NCI-H1417 treated with DMSO at 0.1 percent for 48 hours (cell line): Measurements from ENCODE around the gene GGA3.
"Not testable (repeated sequence)": the region's sequence is repeated elsewhere in the genome, so short reads cannot be mapped to it uniquely, and the experiment has no call there.

Source experiments
- DNase-seq: peaks from one replicate; lab custom pipeline; 2025; lab: John Stamatoyannopoulos, UW

The GGA3 gene

GRCh38 chr17:75271955-75272847, 10.8 kb upstream of the GGA3 start:
- DNase-seq, result no peak

- peak; percentile 12 for DNase-seq
Observed at GRCh38 chr17:75271233-75271954, 10.0 kb upstream of the GGA3 start.

DNA sequence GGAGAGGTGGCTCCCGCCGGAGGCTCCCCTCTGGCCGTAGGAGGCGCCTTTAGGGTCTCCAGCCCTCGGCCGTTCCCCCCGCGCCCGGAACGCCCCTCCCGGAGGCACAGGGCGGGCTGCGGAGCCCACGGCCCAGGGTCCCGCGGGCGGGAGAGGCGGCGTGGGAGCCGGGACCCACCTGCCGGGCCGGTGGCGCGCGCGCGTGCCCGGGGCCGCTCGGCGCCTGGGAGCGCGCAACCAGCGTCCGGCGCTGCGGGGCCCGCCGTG, 9.5 kb upstream of the GGA3 start, which contains the start of gene MIF4GD:
Gene MIF4GD, minus strand, starts transcription at position 266 of the 267 bp plus-strand sequence. CDS start 1,036 bp downstream, outside the sequence.
- no peak for DNase-seq

GRCh38 chr17:75270218-75270965, 9.0 kb upstream of the GGA3 start:
- DNase-seq, result no peak

DNA sequence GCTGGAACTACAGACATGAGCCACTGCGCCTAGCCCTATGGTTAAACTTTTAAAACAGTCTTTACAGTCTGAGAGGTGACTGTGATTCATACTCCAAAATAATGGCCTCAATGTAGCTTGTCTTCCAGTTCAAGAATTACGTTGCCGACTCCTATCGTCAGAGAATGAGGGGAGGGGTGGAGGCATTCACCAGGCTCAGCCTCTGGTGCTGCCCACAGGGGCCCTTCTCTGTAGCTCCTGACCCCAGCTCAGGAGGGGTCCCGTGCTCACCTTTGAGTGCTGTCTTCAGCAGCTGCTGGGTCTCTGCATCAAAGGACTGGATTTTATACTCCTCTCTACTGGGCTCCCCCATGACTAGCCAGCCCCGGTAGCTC, 8.4 kb upstream of the GGA3 start:
- no peak for DNase-seq

- DNase-seq, result no peak
Observed at GRCh38 chr17:75267411-75268232, 6.2 kb upstream of the GGA3 start.

DNA sequence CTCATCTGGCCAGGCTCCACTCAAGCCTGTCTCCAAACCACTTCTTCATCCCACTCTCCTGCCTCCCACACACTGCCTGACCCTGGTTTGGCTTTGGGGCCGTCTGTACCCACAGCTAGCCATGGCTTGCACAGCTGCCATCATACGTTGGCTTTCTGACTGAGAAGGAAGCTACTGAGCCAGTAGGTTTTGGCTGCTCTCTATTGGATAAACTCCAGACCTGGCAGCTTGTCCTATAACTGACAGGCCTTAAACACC, 5.7 kb upstream of the GGA3 start:
- DNase-seq, result no peak

DNA sequence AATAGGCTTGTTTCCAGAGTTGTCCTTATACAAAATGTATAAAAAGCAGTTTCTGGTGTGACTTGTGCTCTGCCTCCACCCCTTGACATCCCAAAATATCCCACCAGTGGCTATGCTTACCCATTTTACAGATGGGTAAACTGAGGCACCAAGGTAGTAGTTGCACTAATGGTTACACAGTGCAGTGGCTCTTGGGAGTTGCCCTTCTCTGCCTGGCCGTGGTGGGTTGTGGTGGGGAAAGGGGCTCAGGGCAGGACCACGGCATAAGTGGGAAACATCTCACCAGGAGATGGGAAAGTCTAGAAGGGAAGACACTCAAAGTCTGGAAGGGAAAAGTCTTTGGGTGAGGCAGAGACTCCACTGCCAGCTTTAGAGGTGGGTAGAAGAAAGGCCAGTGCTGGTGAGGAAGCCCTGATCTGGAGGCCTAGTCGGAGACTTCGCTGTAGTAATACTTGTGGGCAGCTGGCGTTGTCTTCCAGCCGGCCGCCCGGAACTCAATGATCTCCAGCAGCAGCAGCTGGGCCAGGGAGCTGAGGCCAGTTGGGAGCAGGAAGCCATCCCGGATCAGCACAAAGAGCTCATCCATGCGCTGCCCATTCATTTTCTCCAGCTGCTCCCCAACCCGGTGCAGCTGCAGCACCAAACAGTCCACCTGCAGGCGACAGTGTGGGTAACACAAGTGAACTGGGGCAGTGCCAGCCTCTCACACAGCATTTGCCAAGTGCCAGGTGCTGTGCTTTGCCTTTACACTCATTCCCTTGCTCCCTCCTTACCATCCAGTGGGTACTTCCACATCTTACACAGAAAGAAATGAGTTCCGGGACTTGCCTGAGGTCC, 5.1 kb upstream of the GGA3 start:
- no peak for DNase-seq

DNA sequence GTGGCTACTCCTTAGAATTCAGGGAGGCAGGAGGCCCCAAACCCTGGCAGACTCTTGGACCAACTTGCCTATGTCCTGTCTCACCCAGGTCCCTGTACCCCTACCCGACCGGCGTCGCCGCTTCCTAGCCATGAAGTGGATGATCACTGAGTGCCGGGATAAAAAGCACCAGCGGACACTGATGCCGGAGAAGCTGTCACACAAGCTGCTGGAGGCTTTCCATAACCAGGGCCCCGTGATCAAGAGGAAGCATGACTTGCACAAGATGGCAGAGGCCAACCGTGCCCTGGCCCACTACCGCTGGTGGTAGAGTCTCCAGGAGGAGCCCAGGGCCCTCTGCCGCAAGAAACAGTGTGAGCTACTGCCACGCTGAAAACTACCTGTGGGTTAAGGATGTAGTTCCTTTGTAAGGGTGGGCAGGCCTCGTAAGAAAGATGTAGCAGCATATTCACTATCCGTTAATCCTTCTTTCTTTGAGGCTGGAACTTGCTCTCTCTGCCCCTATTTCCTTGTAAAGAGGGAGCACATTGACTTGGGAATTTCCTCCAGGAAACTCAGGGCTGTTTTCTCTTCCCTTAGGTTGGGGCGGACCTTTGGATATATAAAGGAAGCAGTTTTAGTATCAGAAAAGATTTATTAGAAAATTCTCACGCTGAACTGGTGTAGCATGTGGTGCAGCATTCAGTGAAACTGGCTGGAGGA, 4.4 kb upstream of the GGA3 start:
- DNase-seq, result no peak

DNA sequence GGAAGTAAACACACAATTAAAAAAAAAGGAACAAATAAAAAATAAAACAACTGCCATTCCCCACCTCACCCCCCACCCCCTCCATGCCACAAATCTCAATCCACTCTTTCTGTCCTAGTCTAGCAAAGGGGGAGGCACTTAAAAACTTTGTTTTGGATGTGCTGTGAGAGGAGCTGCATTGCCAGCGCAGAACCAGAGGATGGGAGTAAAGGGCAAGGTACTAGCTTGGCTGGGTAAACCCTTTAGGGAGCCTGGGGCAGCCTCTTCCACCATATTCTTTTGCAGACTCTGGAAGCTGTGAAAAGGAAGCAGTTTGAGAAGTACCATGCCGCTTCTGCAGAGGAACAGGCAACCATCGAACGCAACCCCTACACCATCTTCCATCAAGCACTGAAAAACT, 1.6 kb upstream of the GGA3 start:
- DNase-seq, result no peak

GRCh38 chr17:75262112-75262606, 753 bp upstream of the GGA3 start:
- peak; percentile 31 for DNase-seq

DNA sequence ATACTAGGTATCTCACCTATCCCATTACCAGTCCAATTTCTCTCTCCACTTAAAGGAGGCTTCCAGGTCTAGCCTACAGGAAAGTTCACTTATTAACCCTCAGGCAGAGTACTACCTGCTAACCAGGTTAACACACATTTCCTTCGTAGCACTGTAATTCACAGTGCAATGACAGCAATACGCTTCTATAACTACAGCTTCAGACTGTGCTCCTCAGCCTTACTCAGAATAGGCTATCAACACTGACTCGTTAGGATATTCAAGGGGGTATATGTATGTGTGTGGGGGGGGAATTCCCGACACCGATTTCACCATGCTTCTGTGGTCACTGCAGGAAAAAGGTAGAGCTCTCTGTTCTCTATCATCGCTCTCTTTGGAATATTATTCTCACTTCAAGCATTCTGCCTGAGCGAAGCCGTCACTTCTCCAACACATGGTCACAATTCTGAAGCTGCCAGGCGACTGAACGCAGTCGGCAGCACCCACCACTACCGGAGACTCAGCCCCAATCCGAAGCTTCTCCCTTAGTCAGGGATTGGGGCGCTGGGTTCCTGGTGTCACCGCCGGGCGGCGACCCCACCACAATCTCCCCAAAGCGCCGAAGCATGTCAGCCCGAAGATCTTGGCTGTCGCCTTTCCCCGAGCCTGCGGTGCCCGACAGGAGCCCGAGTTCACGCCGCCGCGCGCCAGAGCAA, 618 bp downstream of the GGA3 start:
- no peak for DNase-seq

DNA sequence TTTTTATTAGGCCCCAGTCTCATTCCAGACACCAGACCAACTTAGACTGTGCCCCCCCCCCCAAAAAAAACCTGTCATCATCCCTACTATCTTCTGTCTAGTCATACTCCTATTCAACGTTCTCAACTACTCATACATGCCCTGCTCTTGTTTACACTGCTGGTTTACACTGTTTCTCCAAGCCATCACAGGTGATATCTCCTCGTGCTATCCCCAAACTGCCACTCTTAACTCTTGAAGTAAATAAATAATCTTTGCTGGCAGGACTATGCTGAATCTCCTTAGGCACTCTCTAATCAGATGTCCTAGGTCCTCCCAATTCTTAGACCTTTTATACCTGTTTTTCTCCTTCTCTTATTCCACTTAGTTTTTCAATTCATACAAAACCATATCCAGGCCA, 4.2 kb downstream of the GGA3 start:
- not testable (repeated sequence) for DNase-seq

GRCh38 chr17:75255954-75256698, 5.3 kb downstream of the GGA3 start:
- DNase-seq, result not testable (repeated sequence)

GRCh38 chr17:75252039-75252816, 9.2 kb downstream of the GGA3 start:
- no peak for DNase-seq

GRCh38 chr17:75250009-75250471, 11.4 kb downstream of the GGA3 start:
- DNase-seq, result no peak

DNA sequence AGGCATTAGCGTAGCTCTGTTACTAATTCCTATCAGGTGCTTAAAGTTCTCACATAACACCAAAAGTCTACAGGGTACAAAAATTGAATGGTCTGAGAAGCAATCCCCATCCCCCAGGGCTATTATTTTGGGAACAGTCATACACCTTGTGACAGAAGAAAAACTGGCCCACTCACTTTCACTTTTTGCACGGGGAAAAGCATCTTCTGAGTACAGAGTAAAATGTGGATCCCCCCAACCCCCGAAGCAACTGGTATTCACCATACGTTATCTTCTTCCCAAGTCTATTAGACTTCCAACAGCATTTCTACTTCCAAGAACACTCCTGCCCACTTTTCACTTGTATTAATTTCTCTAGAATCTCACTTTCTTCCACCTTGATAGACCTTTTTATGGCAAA, 11.8 kb downstream of the GGA3 start:
- DNase-seq, result no peak

DNA sequence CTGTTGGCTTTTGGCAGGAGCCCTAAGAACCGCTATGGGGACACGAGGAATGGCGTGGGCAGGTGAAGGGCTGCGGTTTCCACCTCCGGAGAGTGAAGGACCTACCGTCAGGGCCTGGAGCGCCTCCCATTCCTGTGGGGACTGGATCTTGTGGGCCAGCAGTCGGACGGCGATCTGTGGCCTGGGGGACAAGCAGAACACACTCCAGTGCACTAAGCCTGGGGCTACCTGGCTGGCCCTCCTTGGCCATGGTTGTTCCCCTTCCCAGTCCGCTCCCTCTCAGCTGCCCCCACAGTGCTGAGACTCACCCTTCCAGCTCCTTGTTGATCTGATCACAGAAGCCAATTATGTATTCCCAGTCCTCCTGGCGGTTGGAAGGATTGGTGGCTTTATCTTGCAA, 15.0 kb downstream of the GGA3 start:
- no peak for DNase-seq
